ENCODE data around the gene AMOTL1.
"Not testable (repeated sequence)": the region's sequence is repeated elsewhere in the genome, so short reads cannot be mapped to it uniquely, and the experiment has no call there.

The AMOTL1 gene

DNA sequence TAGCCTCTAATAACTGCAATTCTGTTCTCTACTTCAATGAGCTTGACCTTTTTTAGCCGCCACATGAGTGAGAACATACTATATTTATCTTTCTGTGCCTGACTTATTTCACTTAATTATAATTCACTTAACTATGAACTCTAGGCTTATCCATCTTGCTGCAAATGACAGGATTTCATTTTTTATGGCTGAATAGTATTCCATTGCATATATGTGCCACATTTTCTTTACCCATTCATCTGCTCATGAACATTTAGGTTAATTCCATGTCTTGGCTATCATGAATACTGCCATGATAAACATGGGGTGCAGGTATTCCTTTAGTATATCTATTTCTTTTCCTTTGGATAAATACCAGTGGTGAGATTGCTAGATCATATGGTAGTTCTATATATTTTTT is 120.0 kb downstream of the AMOTL1 start:
- DNase-seq, result no peak

DNA sequence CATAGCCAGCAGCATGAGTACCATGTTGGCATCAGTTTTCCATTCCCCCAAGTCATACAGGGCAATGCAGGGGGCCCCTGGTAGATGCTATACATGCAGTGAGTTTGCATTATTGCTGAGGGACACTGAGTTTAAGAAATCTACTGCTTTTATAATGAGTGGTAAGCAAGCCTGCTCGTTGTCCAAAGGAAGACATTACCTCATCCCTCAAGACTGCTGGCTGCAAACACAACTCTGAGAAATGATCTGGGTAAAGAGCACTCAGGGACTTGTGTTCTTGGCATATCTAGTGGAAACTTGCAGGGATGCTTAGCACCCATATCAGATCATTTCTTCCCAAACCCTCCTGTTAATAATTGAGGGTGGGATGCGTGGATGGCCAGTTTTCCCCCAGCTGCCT is 127.3 kb downstream of the AMOTL1 start:
- DNase-seq, result no peak

- no peak for DNase-seq
These were observed 127.8 kb downstream of the AMOTL1 start for GRCh38 chr11:94895971-94896370.

DNA sequence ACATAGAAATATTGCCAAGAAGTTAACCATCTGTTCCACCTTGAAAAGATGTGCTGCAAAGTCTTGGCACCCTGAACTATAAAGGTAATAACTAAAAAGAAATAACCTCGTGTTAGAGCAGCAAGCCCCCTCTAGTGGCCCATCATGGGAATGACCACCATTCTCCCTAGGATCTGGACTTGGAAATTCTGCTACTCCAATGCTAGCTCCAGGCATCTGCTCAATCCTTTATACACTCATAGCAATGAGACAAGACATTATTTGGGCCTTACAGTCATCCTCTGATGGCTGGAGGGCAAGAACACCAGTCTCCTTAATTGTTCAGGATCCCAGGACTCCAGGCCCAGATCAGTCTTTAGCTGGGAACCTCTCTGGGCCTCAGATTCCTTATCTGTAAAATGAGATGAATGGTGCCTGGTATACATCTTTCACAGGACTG is 129.2 kb downstream of the AMOTL1 start:
- DNase-seq, result peak; percentile 59 to 71

- no peak for DNase-seq
These were observed 139.1 kb downstream of the AMOTL1 start for GRCh38 chr11:94907226-94907625.

- DNase-seq, result peak; percentile 49
These were observed 141.2 kb downstream of the AMOTL1 start for GRCh38 chr11:94909371-94909820.

DNA sequence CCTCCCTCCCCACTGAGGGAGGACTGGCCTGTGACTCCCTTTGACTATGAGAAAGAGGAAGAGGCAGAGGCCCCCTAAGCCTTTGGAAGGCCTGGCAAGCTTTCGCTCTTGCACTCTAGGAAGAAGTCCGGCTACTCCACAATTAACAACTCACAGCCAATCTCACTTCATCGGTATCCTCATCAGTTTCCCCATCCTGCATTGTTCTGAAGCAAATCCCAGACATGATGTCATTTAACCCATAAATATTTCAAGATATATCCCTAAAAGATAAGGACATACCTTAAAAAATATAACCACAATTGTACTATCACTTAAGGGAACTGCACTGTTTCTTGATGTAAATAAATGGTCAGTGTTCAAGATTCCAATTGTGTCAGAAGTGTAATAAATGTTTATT is 142.1 kb downstream of the AMOTL1 start:
- DNase-seq, result peak in 1 of 2 experiments; percentile 20

DNA sequence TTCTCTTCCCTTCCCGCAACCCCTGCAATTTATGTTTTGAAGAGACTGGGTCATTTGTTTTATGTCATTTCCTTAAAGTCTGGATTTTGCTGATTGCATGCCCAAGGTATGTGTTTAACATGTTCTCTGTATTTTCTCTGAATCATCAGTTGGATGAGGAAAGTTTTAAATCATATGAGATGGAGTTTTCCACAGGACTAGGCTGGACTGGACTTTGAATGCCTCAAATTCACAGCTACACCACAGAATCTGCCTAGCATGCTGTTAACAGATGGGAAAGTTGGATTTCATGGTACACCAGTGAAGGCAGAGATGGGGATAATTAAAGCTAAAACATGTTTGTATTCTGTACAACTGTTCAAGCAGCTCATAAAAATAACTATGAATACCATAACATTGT is 142.6 kb downstream of the AMOTL1 start:
- no peak for DNase-seq

DNA sequence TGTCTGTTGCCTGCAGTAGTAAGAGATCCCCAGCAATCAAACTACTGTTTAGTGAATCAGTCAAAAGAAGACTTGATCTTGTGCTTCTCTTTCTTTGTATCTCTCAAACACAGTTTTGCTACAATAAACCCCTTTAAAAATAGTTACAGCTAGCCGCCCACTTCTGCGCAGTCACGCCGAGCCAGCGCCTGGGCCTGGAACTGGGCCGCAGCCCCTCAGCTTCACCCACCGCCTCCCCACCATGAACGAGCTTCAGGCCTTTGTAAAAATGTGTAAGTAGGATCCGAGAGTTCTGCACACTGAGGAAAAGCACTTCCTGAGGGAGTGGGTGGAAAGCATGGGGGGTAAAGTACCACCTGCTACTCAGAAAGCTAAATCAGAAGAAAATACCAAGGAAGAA is 144.7 kb downstream of the AMOTL1 start:
- no peak for DNase-seq

- DNase-seq, result not testable (repeated sequence)
These were observed 145.7 kb downstream of the AMOTL1 start for GRCh38 chr11:94913718-94914394.

- no peak for DNase-seq
These were observed 152.2 kb downstream of the AMOTL1 start for GRCh38 chr11:94920311-94920710.

DNA sequence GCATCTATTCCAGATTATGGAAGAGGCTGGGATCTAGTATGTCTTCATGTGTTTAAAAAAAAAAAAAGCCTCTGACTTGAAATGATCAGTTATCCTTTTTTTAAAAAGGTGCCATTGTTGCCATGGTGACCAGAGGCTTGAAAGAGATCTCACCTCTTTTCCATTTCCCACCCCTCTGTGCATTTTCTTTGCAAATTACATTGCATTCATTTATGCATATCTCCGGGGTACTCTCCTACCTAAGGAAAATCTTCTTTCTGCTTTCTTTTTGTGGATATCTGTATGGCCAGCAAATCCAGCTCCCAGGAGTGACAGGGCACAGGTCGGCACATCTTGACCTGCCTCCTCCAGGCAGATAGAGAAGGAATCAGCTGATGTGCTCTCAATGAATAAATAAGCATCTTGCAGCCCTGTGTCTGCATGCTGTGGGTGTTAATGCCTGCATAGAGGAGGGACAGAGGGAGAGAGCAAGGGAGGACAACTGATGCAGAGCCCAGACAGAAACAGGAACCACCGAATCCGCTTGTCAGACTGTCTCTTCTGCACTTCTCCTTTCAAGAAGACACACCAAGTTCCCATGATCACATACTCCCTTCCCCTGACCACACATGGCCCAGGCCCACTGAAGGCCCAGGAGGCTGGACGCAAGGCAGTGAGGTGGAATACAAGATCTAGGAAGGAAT is 154.3 kb downstream of the AMOTL1 start:
- peak; percentile 89 to 91 for DNase-seq

- DNase-seq, result no peak
These were observed 154.8 kb downstream of the AMOTL1 start for GRCh38 chr11:94923004-94923334.

GRCh38 chr11:94924171-94924572 is 156.0 kb downstream of the AMOTL1 start:
- DNase-seq, result no peak

- no peak for DNase-seq
These were observed 156.5 kb downstream of the AMOTL1 start for GRCh38 chr11:94924612-94925011.

- DNase-seq, result no peak
These were observed 157.5 kb downstream of the AMOTL1 start for GRCh38 chr11:94925422-94926270.

DNA sequence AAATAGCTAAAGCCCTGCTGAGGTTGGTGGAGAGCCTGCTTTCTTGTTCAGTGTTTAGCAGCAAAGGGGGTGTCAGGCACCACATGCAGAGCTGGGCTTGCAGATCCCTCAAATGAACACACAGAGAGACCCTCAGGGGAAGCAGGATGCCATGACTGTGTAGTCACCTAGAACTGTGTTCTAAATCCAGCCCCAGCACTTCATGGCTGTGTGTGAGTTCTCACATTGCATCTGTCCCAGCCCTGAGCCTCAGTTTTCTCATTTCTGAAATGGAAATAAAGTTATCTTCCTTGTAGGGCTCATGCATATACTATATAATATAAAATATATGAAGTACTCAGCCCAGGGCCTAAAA is 158.1 kb downstream of the AMOTL1 start:
- no peak for DNase-seq

Data from Kasumi-1 (cell line).